Limb (tissue), 2 donors: ENCODE data around the gene SNX22.
"Not testable (repeated sequence)": the region's sequence is repeated elsewhere in the genome, so short reads cannot be mapped to it uniquely, and the experiment has no call there.

ENCODE experiments used
- DNase-seq, 2 donors: peaks; one replicate each; pipeline ENCODE4 v3.0.0-alpha.2; 2016; ENCODE audit errors: extremely low spot score in 2 of 2

The SNX22 gene

DNA sequence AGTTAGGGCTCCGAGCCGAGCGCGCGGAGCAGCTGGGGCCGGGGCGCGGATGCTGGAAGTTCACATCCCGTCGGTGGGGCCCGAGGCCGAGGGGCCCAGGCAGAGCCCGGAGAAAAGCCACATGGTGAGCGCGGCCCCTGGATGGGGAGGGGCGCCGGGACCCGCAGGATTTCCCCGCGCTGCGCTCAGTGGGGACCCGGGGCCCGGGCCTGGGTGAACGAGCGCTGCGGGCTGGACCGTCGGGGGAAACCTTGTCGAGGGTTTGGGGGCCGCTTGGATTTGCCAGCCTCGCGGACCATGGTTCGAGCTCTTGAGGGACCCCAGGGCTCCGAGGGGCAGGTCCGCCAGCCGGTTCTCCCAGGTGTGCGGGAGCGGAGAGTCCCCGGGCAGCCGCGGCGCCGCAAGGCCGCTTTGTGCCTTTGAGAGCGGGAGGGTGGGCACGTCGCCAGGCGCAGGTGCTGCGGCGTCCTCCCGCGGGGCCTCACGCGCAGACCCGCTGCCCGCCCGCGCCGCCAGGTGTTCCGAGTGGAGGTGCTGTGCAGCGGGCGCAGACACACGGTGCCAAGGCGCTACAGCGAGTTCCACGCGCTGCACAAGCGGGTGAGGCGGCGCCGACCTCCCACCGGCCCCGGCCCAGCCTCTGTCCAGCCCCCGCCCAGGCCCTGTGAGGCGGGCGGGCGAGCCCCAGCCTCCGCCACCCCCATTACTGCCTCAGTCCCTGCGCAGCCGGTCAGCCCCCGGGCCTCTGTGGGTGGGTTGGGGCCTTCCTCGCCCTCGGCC is at the start of gene SNX22:
Gene SNX22 (plus strand): TSS at position 5 of the 780 bp plus-strand sequence. CDS start 45 bp downstream, at position 50.
- DNase-seq, result peak in 1 of 2 donors; percentile 58

DNA sequence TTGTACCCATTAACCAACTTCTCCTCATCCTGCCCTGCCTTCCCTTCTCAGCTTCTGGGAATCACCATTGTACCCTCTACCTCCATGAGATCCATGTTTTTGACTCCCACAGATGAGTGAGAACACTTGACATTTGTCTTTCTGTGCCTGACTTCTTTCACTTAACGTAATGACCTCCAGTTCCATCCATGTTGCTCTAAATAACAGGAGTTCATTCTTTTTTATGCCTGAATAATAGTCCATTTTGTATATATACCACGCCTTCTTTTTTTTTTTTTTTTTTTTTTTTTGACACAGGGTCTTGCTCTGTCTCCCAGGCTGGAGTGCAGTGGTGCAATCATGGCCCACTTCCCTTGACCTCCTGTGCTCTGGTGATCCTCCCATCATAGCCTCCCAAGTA is 49.0 kb upstream of the SNX22 start:
- DNase-seq, result no peak

GRCh38 chr15:64105113-64105704 is 46.3 kb upstream of the SNX22 start:
- no peak for DNase-seq

DNA sequence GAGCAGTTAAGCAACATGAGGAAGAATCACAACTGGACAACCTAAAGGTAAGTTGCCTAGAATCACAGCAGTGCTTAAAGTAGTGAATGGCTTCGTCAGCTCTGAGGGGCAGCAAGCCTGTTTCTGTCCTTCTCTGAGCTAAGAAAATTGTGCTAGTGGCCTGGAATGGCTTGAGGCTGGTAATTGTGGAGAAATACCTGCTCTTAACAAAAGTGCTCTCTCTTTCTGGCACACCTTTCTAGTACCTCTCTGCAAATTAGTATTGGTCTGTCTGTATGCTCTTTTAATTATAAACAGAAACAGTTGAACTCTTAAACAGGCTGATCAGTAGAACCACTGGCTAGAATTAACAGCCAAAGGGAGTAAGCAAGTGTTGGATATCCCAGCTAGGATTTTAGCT is 44.2 kb upstream of the SNX22 start:
- no peak for DNase-seq

- DNase-seq, result not testable (repeated sequence)
These were observed 41.3 kb upstream of the SNX22 start for GRCh38 chr15:64110108-64110701.

DNA sequence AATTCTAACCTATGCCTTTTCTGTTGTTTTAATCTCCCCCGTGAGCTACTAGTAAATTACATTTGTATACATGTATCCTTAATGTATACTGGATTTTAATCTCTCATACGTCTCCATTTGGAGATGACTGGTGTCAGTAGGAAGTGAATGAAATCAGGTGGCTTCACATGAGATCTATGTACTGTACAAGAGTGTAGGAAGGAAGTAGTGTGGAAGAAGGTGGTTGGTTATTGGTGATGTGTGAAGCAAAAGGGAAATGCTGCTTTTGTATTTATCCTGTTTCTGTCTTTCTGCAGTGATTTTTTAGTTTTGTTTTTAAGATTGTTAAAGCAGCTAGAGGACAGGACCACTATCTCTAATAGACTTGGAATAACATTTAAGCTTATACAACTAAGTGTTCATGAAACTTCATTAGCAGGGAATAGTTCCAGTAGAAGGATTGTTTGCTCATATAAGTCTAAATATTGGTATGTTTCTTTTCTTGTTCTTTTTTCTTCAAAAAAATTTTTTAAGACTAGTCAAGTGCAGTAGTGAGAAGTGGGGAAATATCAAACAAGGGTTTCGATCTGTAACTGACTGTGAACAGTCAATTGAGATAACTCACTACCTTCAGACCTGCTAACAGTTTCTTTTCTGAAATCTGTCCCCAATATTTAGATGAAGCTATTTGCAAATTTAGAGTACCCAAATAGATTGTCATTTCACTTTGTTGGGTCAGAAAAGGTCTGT is 40.4 kb upstream of the SNX22 start:
- no peak for DNase-seq

GRCh38 chr15:64111679-64112050 is 39.9 kb upstream of the SNX22 start:
- DNase-seq, result no peak

GRCh38 chr15:64112073-64112772 is 39.3 kb upstream of the SNX22 start:
- no peak for DNase-seq

GRCh38 chr15:64112904-64113303 is 38.6 kb upstream of the SNX22 start:
- DNase-seq, result no peak

- no peak for DNase-seq
These were observed 33.6 kb upstream of the SNX22 start for GRCh38 chr15:64117759-64118487.

DNA sequence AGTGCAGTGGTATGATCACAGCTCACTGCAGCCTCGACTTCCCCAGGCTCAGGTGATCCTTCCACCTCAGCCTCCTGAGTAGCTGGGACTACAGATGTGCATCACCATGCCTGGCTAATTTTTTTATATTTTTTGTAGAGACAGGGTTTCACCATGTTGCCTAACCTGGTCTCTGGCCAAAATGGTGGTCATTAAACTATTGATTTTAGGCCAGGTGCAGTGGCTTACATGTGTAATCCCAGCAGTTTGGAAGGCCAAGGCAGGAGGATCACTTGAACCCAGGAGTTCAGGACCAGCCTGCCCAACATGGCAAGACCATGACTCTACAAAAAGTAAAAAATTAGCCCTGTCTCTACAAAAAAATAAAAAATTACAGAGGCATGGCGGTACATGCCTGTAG is 31.2 kb upstream of the SNX22 start:
- DNase-seq, result not testable (repeated sequence)

- no peak for DNase-seq
These were observed 29.9 kb upstream of the SNX22 start for GRCh38 chr15:64121614-64122013.

DNA sequence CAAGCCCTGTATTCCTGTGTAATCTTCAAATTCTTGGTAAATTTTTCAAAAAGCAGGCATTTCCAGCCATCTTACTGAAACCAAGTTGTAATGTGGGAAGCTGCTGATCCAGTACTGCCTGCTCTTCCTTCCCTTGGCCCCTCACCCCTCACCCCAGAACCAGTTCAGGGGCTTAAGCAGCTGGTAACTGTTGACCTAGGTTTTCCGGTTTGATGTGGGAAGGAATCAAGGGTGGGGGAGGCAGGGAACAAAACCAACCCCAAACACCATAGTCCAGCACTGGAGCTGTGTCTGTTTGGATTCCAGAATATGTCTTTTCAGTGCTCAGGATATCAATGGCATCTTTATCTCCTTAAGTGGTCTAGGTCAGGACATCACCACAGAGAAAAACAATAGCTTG is 29.1 kb upstream of the SNX22 start:
- DNase-seq, result no peak

GRCh38 chr15:64122936-64123351 is 28.6 kb upstream of the SNX22 start:
- no peak for DNase-seq

DNA sequence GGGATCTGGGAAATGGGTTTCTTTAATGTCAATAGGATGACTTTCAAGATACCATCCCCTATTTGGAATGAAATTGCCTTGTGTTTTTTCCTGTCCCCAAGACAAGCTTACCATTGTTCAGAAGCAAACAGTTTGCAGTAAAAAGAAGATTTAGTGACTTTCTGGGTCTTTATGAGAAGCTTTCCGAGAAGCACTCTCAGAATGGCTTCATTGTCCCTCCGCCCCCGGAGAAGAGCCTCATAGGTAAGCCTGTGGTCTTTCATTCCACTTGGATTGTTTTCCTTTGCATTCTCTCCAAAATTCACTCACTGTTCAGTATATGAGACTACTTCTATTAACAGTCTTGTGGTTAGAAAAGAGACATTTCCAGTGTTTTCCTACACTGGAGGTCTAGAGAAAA is 25.6 kb upstream of the SNX22 start:
- DNase-seq, result no peak

DNA sequence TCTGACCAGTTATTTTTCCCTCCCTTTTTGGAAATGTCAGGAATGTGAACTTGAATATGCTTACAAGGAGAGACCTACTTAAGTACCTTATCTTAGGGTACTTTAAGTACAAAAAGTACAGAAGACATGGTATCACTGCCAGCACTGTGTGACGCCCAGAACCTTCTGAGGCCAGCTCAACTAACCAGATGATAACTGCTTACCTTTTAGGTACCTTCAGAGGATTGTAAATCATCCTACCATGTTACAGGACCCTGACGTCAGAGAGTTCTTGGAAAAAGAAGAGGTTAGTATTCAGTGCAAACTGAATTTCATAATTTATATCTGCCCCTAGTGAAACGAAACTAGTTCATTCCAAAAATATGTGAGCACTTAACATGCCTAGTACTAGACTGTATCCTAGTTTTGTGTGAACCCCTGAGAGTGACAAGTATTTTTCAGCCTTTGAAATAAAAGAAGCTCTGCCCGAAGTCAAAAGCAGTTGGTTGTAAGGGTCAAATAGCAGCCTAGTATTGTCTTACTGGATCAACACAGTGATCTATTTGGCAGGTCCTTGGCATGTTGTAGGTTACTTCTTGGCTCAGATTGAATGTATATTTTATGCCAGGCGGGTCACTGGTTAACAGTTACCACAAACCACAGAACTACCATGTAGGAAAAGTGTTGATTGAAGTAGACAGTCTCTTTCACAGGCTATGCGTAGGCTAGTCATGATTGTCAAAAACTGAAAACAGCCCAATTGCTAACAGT is 23.8 kb upstream of the SNX22 start:
- no peak for DNase-seq

- DNase-seq, result no peak
These were observed 21.4 kb upstream of the SNX22 start for GRCh38 chr15:64130159-64130558.

- DNase-seq, result no peak
These were observed 20.0 kb upstream of the SNX22 start for GRCh38 chr15:64131547-64131946.

GRCh38 chr15:64132217-64132616 is 19.3 kb upstream of the SNX22 start:
- DNase-seq, result no peak
